Prostate gland (tissue), 2 donors: Measurements from ENCODE around the gene CAPS.

Source experiments
- POLR2A ChIP-seq: fragments of 450-650 bp; IDR thresholded peaks from one replicate; pipeline ENCODE4 v1.6.1; 2016; ENCODE audit warnings: antibody characterized with exemption, mild to moderate bottlenecking
- TF ChIP-seq, protein P1 (sequence below), 4 experiments: fragments of 200-600 bp in 2 of 4; fragments of 450-650 bp in 2 of 4; sonication (generic) in 2 of 4; IDR thresholded peaks; 1 replicate in 3 of 4; 2 replicates in 1 of 4; pipeline ENCODE4 v1.5.1; 2016 to 2019; ENCODE audit warnings: antibody characterized with exemption in 4 of 4, mild to moderate bottlenecking in 2 of 4, moderate library complexity in 2 of 4

DNA sequence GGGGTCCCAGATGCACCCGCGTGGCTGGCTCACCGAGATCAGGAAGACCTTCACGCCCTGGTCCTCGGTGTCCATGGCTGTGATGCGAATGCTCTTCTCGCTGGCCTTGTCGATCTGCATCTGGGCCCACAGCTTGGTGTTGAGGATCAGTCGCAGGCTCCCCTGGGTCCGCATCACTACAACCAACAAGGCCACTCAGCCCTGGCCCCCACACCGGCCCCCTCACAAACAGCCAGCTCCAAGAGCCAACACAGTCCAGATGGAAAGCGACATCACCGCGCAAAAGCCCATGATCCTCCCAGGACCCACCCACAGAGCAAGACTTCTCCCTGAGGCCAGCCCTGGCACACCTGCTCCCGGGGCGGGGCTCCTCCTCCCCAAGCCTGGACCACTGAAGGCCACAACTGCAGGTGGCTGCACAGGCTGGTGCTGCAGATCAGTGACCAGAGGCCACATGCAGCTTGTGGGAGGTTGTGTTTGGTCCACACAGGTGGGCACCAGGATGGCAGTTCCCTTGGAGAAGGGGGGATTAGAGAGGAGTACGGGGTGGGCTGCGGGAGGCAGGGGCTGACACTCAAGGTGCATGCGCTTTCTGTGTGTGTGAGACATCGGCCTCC is 4.5 kb downstream of the CAPS start:
- TF ChIP-seq POLR2A: no peak
- TF ChIP-seq, protein P1, sequence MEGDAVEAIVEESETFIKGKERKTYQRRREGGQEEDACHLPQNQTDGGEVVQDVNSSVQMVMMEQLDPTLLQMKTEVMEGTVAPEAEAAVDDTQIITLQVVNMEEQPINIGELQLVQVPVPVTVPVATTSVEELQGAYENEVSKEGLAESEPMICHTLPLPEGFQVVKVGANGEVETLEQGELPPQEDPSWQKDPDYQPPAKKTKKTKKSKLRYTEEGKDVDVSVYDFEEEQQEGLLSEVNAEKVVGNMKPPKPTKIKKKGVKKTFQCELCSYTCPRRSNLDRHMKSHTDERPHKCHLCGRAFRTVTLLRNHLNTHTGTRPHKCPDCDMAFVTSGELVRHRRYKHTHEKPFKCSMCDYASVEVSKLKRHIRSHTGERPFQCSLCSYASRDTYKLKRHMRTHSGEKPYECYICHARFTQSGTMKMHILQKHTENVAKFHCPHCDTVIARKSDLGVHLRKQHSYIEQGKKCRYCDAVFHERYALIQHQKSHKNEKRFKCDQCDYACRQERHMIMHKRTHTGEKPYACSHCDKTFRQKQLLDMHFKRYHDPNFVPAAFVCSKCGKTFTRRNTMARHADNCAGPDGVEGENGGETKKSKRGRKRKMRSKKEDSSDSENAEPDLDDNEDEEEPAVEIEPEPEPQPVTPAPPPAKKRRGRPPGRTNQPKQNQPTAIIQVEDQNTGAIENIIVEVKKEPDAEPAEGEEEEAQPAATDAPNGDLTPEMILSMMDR (IDR thresholded peaks at IDR 0.05): no peak
